Measurements from ENCODE around the gene CD58.

Gene CD58

DNA sequence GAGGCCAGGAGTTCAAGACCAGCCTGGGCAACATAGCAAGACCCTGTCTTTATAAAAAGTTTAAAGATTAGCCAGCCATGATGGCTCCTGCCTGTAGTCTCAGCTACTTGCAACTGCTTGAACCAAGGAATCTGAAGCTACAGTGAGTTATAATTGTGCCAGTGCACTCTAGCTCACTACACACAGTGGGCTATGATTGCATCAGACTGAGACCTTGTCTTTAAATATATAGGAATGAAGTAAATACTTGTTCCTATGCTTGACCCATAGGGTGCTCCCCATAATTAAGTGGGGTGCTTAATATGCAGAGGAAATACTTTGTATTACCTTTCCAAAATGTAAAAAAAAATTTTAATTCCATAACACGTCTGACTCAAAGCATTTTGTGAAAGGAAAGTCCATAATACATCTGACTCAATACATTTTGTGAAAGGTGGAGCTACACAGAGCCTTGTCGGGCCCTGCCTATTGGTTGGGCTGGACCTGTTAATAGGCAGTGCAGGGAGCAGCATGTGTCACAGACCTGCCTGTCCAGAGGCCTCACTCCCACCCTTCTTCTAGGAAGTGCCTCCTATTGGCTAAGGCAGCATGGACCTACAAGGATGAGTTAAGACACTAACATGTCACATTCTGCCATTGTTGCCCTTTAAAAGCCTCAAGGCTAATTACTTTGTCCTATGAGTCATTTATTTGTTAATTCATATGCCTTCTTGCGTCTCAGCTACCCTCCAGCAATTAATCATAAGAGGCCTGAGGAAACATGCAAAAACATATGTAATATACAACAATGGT is 33.6 kb downstream of the CD58 start:
- no peak overlapping the region for H3K4me3 ChIP-seq (ENCODE audit: low read depth, low read length)
- no peak for TF ChIP-seq CTCF (IDR thresholded peaks at IDR 0.05; ENCODE audit: low read depth, low read length)

- no peak for TF ChIP-seq CTCF (IDR thresholded peaks at IDR 0.05; ENCODE audit: low read depth, low read length)
- no peak overlapping the region for H3K4me3 ChIP-seq (ENCODE audit: low read depth, low read length)
These were observed 36.6 kb downstream of the CD58 start for GRCh38 chr1:116534014-116534739.

DNA sequence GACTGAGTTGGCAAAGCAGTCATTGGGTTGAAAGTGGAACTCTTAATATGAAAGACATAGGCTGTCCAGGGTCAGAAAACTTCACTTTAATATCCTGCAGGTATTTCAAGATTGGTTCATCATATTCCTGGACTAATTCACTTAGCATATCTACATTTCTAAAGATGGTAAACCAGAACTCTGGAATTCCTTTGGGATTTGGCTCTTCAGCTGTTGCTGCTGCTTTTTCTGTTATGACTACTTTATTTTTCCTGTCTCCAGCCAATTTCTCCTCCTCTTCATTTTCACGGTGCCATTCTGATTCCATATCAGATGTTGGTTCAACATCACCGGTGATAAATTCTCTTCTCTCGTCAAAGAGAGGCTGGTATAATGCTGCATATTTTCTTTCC is 37.4 kb downstream of the CD58 start:
- H3K4me3 ChIP-seq (ENCODE audit: low read depth, low read length) = no peak overlapping the region
- TF ChIP-seq CTCF (IDR thresholded peaks at IDR 0.05; ENCODE audit: low read depth, low read length) = no peak

- TF ChIP-seq CTCF (IDR thresholded peaks at IDR 0.05; ENCODE audit: low read depth, low read length) = no peak
- no peak overlapping the region for H3K4me3 ChIP-seq (ENCODE audit: low read depth, low read length)
These were observed 38.0 kb downstream of the CD58 start for GRCh38 chr1:116532671-116533428.

- TF ChIP-seq CTCF (IDR thresholded peaks at IDR 0.05; ENCODE audit: low read depth, low read length) = no peak
- H3K4me3 ChIP-seq (ENCODE audit: low read depth, low read length) = no peak overlapping the region
These were observed 38.9 kb downstream of the CD58 start for GRCh38 chr1:116531917-116532316.

- TF ChIP-seq CTCF (IDR thresholded peaks at IDR 0.05; ENCODE audit: low read depth, low read length) = no peak
- H3K4me3 ChIP-seq (ENCODE audit: low read depth, low read length) = no peak overlapping the region
These were observed 41.1 kb downstream of the CD58 start for GRCh38 chr1:116529681-116530080.
